NCI-H510A (cell line): ENCODE results near the gene SPRR5.

Experiments used
- DNase-seq: peaks from one replicate; lab custom pipeline; 2025; lab: John Stamatoyannopoulos, UW

The SPRR5 gene

GRCh38 chr1:152983234-152983633 is 36.2 kb downstream of the SPRR5 start:
- DNase-seq, result no peak

GRCh38 chr1:152983743-152984142 is 36.7 kb downstream of the SPRR5 start, which contains the start of gene SPRR1A:
TSS of gene SPRR1A (plus strand) at chr1:152984081. CDS start at chr1:152985231, 1,150 bp downstream.
- no peak for DNase-seq

GRCh38 chr1:152986578-152986977 is 39.6 kb downstream of the SPRR5 start:
- no peak for DNase-seq

- no peak for DNase-seq
Observed at GRCh38 chr1:152993186-152993585, 46.2 kb downstream of the SPRR5 start.

GRCh38 chr1:152995842-152996241 is 48.8 kb downstream of the SPRR5 start:
- DNase-seq, result no peak

GRCh38 chr1:152996633-152997400 is 49.8 kb downstream of the SPRR5 start:
- no peak for DNase-seq

GRCh38 chr1:152997901-152998300 is 50.9 kb downstream of the SPRR5 start:
- no peak for DNase-seq

- no peak for DNase-seq
Observed at GRCh38 chr1:152998476-152998875, 51.5 kb downstream of the SPRR5 start.
